NCI-H345 treated with DMSO at 0.1 percent for 48 hours (cell line): ENCODE data around the gene MED27.

Experiments
- DNase-seq: peaks from one replicate; lab custom pipeline; 2025; ENCODE audit not compliant: unreplicated experiment; lab: John Stamatoyannopoulos, UW

MED27 gene

DNA sequence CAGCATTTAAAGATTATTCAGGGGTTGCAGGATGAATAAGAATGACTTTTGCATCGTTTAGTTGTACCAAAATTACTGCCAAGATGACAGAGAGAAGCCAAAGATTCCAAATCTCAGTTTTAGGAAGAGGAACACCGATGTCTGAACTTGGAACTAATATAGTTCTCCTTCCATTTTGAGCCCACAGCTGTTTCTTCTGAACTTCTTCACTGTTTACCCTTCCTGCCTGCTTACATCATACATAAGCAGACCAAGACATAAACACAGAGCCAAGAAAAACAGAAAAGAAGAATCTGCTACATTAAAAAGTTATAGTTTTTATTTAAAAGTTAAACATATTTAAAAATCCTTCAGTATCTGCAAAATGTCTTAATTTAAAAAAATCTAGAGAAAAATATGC, 192.8 kb downstream of the MED27 start:
- no peak for DNase-seq

DNA sequence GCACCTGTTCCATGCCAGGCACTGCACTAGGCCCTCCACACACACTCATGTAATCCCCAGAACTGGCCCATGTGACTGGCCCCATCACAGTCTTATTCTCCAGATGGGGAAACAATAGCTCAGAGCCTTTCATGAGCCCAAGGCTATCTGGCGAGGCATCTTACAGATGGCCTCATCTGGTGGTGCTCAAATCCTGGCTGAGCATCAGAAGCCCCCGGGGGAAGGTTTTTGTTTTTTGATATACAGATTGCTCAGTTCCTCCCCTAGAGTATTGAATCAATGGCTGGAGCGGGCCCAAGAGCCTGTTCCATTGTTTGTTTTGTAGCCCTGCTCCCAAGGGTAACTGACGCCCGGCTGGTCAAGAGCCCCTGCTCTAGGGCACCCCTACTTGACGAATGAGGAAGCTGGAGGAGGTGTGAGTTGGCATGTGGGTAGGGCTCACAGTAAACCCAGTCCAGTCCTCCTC, 194.5 kb downstream of the MED27 start:
- DNase-seq: peak; percentile 69

DNA sequence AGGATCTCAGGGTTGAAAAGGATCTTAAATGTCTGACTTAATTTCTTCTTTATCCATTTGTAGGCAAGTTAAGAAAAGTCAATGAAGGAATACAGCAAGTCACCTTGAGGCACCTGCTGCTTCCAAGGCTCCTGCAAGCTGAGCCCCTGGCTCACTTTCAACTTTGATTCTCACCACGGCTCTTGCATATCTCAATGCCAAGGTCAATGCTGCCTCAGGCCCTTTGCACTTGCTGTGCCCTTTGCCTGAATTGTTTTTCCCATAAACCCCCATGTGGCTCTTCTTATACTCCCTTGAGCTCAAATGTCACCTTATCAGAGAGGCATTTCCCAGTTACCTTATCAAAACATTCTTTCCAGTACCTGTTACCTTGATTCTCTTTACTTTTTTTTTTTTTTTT, 195.4 kb downstream of the MED27 start:
- DNase-seq: no peak

DNA sequence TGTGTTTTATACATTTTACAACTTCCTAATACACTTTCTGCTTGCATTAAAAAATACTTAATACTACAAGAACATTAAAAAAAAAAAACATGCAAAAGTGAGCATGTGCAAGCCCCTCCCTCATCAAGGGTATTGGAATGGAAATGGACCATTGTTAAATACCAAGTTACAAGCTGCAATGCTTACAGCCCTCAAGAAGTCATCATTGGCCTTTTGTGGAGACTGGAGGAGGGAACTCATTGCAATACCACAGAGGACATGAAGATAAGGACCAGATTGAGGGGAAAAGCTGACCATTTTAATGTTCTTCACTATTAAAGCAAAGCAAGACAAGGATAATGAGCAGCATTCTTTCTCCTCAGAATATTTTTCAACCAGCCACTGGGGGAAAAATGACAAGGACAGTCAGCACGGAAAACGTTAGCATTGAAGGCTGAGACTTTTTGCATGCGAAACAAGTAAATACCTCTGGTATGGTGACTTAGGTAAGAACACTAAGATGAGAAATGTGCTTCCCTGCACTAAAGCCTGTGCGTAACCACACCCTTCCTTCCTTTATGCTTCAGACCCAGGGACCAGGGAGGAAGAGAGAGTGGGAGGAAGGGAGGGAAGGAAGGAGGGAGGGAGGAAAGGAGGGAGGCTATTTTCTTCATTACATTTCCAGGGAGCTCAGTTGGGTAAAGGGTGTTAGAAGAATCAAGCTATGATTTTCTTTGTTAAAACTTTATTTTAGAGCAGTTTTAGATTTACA, 198.7 kb downstream of the MED27 start:
- no peak for DNase-seq

DNA sequence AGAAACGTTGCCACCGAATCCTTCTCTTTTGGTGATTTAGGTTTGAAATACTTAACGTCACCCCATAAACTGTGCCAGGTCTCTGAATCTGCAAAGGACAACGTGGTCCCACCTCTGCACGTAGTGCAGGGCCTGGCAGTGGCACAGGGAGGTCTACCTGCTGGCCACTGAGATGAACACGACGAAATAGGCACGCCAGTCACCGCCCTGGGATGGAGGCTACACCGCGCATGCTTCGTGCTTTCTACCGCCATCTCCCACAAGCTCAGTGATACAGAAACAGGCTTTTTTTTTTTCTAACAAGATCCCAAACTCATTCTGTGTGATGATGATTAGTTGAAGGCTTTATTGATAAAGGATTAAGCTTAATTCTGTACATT, 199.8 kb downstream of the MED27 start:
- DNase-seq: no peak

DNA sequence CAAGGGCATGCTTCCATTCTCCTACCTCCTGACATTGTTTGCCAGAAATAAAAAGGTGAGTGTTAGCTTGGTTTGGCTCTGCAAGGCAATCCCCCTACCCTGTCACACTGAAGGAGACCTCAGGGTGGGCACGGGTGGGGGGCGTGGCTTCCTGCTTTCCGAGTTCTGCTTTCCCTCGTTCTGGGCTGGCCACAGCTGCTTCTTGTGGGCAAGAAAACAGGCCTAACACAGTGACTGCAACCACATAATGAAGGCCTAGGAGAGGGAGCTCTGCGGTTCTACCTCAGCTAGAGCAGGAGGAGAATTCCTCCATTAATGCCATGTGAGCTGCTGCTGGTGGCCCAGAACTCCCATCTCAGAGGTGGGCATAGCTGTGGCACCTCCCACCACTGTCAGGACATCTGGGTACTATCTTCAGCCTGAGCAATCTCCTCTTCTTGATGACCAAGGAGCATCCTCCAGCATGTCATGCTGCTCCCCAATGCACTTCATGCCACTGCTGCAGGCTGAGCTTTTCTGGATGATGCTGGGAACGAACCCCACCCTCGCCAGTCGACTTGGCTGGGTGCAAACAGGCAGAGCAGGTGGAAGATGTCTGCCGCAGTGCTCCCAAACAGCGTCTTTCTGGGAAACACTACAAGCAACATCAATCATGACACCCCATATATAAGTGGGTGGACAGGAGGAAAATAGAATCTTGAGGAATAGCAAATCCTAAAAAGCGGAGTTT, 200.3 kb downstream of the MED27 start:
- no peak for DNase-seq

DNA sequence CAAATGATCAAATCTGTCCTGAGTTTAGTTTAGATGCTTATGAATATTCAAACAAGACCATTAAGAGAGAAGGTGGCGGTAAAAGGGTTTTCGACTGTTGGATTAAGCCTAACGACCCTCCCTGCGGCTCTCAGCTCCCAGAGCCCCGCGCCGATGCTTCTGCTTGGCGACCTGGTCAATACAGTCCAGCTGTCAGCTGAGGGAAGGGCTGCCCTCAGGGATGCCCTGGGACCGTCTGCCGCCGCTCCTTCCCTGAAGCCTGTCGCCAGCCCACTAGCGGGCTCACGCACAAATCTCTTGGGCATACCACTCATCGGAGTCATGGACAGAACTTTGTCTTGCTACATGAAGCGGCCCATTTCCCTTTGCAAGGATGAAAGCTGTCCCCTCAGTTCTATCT, 203.2 kb downstream of the MED27 start:
- no peak for DNase-seq

DNA sequence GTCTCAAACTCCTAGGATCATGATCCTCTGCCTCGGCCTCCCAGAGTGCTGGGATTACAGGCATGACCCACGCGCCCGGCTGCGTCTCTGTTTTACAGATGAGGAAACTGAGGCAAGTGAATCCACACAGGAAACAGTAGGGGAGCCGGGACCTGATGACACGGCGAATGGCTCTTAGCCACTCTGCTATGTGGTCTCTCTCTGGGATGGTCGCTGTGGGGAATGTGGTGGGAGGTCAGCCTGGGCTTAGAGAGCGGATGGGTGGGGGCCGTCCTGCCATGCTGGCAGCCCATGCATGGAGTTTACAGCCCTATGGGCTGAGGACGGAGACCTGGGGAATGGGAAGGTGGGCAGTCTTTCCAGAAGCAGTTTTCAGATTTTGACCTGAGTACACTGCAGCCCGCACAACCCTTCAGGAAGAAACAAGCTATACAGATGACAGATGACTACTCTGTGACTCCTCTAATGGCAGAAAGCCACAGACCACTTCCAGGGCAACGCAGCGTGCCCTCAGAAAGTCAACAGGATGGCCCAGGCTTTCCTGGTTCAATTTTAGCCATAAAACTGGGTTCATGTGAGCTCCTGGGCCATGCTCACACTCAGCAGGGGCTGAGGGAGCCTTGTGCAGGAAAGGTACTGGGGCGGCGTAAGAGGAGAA, 203.7 kb downstream of the MED27 start:
- DNase-seq: no peak

DNA sequence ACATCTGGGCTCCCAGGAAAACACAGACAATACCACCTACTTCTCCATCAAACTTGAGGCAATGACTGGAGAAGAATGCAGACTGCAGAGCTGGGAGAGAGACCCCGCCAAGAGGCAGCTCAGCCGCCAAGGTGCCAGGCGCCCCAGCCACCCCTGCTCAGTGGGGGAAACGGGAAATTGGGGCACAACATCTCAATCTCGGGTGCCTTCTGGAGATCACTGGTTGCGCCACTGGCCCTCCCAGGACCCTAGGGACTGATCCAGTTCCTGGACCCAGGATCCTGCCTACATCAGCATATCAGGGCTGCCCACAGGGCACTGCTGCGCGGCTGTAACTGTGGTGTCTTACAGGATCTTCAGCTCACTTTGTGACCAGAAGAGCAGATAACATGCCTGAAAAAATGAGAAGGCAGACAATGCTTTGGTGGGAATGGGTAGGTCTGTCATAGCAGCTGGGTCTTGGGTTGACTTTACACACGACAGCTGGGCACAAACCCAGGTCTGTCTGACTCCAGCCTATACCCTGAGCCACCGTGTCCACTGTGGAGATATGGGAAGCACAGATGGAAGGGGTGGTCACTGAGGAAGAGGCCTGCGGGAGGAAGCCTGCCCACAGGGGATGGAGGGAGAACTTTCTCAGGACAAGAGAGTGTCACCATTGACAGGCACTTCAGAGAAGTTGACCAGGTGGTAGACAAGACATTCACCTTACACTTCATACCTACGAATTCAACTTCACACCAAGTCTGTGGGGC, 204.6 kb downstream of the MED27 start:
- no peak for DNase-seq

DNA sequence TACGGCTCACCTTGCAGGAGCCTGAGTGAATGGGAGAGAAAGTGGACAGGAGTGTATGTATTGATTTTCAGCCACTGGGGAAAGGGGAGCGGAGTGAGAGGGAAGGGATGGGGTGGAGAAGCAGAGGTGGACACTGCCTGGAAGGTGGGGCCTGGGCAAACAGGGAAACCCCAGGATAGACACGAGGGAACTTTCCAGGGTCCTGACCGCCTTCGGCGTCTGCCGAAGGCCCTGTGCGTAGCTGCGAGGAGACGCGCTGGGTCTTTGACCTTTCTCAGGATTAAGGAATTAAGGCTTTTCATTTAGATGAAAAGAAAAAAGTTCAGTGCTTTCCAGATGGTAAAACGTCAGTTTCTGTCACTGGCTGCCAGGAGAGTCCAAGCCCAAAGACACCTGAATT, 205.2 kb downstream of the MED27 start:
- no peak for DNase-seq

DNA sequence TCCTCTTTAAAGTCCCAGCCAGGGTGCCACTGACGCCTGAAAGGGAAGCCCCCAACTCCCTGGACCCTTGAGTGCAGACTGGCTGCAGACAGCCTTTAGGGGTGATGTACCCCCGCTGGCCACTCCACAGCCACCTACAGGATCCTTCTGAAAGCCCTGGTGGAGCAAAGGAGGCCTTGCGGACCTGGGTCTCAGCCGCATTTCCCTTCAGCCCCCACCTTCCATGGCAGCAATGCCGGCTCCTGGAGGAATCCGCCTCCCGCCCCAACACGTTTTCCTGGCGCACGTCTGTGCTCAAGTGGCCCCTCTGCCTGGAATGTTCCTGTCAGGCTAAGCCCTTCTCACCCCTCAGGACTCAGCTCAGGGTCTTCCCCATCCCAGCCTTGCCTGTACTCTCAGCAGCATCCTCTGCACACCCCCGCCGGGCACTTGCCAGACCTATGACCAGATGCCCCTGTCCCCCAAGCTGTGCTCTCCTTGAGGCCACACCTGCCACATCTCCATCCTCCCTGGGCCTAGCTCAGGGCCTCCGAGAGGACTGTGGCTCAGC, 205.7 kb downstream of the MED27 start:
- no peak for DNase-seq

DNA sequence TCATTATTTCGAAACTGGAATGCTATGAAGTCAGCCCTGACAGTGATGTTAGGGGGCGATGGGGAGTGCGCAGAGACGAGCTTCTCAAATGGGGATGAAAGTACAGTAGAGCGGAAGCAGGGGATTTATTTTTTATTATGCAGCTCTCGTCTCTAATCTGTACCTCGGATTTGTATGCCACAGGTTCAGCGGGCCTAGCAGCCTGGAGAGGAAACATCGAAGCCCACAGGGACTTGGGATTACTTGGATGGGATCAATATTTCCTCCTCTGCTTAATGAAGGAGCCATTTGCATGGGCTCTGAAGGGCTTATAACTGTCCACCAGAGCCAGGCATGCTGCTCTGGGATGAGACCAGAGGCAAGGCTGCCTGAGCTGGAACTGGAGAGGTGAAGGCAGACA, 206.3 kb downstream of the MED27 start:
- no peak for DNase-seq

DNA sequence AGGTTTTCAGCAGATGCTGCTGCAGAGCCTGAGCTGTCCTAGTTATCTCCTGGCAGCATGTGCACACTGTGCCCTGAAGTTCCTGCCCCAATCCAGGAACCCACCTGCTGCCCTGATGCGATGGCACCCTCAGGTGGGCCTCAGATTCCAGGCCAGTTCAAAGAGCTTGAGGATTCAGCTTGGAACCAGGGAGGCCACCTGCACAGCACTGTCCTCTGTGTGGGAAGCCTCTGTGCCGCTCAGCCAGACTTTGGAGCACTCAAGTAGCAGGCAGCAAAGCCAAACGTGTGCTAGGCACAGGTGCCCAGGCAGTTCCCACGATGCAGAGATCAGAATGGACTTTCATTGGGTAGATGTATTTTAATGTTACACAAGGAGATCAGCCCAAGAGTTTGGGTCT, 207.0 kb downstream of the MED27 start:
- DNase-seq: no peak

DNA sequence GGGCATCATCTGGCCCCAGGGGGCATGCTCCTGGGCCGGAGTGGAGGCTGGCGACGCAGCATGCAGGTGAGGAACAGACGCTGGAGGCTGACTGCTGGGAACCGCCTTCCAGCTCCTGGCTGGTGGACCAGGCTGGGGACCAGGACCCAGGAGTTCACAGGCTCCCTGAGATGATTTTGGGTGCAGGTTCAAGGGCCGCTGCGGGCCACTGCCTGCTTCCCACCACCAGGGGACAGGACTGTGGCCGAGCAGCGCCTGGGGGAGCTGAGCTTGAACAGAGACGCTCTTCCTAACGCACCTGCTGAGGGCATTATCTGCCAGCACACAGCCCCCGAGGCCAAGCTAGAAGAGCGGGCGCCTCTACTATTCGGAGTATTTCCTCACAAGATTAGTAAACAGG, 207.7 kb downstream of the MED27 start:
- DNase-seq: no peak

DNA sequence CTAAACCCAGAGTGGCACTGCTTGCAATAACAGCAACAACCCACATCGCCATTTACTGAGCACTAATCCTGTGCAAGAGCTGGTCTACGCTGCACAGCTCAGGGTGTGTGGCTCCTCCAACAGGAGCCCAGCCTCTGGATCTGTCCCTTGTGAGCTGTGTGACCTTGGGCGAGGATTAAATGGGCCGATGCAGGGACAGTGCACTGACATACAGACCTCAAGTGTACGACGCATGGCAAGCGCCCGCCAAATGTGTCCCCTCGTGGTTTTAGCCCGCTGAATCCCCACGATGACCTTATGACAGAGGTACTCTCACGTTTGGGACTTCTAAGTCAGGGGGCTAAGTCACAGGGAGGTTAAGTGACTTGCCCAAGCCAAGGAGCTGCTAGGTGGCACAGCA, 209.5 kb downstream of the MED27 start:
- no peak for DNase-seq

DNA sequence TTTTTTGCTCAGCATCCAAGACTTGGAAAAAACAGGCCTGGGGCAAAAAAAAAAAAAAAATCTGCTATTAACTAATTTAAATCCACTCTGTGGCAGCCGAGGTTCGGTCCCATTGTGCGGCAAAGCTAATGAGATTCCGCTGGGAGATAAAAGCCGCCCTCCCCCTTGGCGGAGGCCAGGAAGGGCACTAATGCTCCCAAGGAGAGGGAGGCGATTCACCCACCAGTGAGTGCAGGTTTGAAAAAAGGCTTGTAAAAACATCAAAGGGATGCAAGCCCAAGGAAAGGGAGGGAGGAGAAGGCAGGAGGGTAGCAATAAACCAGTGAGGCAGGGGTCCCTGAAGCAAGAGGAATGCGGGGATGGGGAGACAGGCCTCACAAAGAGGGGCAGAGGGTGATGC, 210.3 kb downstream of the MED27 start:
- no peak for DNase-seq

DNA sequence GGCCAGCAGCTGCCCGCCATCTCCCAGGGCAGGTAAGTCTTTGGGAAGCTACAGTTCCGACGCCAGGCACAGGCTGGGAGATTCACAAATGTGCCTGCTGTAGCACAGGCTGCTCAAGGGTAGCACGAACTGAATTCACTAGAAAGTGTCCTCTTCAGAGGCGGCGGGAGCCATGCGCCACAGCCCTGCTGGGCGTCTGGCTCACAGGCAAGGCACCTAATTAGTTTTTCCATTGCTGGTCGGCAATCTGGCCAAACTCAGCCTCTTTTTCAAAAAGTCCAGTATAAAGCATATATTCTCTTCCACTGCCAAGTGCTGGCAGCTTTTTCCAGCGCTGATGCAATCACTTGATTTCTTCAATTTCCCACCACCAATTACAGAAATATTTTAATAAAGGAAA, 210.9 kb downstream of the MED27 start:
- DNase-seq: no peak

DNA sequence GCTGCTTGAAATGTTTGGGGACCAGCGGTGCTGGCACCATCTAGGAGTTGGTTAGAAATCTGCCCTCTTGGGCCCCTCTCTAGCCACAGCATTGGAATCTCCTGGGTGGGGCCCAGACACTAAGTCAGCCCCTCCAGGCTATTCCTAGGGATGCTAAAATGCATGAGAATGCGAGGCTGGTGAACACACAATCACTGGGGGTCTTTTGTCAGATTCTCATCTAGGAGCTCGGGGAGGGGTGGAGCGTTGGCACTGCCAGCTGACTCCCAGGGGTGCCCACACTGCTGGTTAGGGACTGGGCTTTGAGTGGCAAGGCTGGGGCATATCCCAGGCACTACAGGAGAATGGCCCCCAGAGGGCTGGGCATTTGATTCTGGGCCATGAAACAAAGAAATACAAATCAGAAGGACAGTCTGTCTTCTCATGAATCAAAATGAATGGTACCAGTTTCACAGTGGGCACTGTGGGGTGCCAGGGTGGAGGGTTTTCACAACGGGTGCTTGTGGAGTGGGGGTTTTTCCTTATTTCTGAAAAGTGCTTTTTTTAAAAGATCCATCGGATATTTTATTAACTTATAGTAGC, 212.0 kb downstream of the MED27 start:
- no peak for DNase-seq

DNA sequence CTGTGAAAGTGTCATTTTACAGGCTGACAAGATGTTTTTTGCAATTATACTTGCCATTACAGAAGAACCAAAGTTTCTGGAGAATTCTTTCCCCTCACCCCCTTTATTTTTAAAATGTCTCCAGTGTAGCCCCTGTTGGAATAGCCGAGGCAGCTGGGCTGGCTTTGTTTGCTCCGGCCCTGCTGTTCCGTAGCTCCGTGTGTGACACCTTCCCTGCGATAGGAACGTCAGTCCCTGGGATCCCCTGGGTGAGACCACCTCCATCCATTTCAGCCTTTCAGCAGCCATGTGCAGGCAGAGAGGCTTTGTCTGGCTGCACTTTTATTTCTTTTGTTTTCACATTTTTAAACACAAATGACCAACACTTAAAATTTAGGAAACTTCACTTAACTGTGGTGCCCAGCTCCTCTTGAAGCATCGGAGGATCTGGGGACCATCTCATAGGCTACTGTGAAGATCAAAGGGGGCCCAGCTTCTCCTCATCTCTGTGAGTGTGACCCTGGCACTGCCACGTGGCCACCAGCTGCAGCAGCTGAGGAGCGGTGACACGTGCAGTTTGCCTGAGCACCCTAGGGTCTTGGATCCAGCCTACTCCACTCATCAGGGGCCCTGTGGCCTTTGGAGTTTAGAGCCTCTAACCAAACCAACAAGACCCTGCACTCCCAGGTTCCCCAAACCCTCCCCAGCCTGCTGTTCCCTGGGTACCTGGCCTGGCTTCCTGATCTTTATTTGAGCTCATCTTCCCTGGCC, 214.0 kb downstream of the MED27 start:
- no peak for DNase-seq

DNA sequence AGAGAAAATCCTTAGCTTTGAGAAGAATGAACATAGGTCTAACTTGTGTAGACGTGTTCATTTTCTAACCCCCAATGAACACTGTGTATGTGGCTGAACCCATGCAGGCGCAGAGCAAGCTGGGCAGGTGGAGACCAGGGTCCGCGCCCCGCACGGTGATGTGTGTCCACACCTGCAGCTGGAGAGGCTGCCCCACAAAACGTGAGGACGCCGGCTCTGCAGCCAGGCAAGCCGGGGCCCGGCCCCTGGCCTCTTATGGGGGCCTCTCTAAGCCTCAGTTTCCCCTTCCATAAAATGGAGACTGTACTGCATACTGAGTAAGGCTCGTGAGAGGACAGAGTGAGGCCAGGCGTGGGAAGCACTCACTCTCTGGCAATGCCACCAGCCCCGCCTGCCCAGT, 215.1 kb downstream of the MED27 start:
- DNase-seq: no peak
